Testis (tissue), 2 donors: ENCODE data around the gene ALDH1L1.

Source experiments
- CTCF ChIP-seq, 3 experiments: fragments of 450-650 bp in 2 of 3; fragments of 200-600 bp in 1 of 3; sonication (generic) in 1 of 3; IDR thresholded peaks; one replicate each; pipeline ENCODE4 v1.5.1; 2016 to 2019; ENCODE audit warnings: antibody characterized with exemption in 3 of 3, mild to moderate bottlenecking in 2 of 3, moderate library complexity in 1 of 3
- POLR2A ChIP-seq: fragments of 450-650 bp; IDR thresholded peaks from one replicate; pipeline ENCODE4 v1.6.1; 2017; ENCODE audit warnings: antibody characterized with exemption, mild to moderate bottlenecking, moderate library complexity

GRCh38 chr3:126131881-126132750 is 48.3 kb downstream of the ALDH1L1 start:
- TF ChIP-seq POLR2A = no peak
- no peak for TF ChIP-seq CTCF (IDR thresholded peaks at IDR 0.05)
